Fibroblast of pulmonary artery (primary cell): ENCODE measurements around the gene TMTC1.

ENCODE experiments used
- DNase-seq: peaks from one replicate; pipeline ENCODE4 v3.0.0-alpha.2; 2010; ENCODE audit warnings: low read depth
- H3K4me3 ChIP-seq: replicated peaks from 2 replicates; pipeline ENCODE4 v1.5.1; 2011; ENCODE audit warnings: low read depth, mild to moderate bottlenecking, control low read depth, low read length, moderate library complexity
- TF ChIP-seq, protein P1 (sequence below): IDR thresholded peaks from 2 replicates; pipeline ENCODE4 v1.5.1; 2011; ENCODE audit warnings: mild to moderate bottlenecking, control low read depth, low read length, inconsistent platforms; ENCODE audit errors: missing control alignments

TMTC1 gene

DNA sequence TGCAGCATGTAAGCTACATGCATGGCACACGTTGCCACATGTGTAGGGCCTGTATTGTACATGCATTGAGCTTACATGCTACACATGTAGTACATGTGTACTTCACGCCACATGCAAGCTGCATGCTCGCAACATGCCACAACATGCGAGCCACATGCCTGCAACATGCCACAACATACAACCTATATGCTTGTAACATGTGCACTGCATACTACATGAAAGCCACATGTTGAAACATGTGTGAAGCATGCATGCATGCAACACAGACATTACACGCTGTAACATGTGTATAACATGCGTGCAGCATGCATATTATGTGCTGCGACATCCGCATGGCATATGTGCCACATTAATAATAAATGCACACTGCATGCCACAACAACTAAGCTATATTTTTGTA, 9.1 kb upstream of the TMTC1 start:
- no peak overlapping the region for H3K4me3 ChIP-seq
- TF ChIP-seq, protein P1, sequence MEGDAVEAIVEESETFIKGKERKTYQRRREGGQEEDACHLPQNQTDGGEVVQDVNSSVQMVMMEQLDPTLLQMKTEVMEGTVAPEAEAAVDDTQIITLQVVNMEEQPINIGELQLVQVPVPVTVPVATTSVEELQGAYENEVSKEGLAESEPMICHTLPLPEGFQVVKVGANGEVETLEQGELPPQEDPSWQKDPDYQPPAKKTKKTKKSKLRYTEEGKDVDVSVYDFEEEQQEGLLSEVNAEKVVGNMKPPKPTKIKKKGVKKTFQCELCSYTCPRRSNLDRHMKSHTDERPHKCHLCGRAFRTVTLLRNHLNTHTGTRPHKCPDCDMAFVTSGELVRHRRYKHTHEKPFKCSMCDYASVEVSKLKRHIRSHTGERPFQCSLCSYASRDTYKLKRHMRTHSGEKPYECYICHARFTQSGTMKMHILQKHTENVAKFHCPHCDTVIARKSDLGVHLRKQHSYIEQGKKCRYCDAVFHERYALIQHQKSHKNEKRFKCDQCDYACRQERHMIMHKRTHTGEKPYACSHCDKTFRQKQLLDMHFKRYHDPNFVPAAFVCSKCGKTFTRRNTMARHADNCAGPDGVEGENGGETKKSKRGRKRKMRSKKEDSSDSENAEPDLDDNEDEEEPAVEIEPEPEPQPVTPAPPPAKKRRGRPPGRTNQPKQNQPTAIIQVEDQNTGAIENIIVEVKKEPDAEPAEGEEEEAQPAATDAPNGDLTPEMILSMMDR, result no peak
- no peak for DNase-seq

GRCh38 chr12:29792132-29792531, 8.4 kb upstream of the TMTC1 start:
- no peak for DNase-seq
- TF ChIP-seq, protein P1, result no peak
- H3K4me3 ChIP-seq, result no peak overlapping the region

DNA sequence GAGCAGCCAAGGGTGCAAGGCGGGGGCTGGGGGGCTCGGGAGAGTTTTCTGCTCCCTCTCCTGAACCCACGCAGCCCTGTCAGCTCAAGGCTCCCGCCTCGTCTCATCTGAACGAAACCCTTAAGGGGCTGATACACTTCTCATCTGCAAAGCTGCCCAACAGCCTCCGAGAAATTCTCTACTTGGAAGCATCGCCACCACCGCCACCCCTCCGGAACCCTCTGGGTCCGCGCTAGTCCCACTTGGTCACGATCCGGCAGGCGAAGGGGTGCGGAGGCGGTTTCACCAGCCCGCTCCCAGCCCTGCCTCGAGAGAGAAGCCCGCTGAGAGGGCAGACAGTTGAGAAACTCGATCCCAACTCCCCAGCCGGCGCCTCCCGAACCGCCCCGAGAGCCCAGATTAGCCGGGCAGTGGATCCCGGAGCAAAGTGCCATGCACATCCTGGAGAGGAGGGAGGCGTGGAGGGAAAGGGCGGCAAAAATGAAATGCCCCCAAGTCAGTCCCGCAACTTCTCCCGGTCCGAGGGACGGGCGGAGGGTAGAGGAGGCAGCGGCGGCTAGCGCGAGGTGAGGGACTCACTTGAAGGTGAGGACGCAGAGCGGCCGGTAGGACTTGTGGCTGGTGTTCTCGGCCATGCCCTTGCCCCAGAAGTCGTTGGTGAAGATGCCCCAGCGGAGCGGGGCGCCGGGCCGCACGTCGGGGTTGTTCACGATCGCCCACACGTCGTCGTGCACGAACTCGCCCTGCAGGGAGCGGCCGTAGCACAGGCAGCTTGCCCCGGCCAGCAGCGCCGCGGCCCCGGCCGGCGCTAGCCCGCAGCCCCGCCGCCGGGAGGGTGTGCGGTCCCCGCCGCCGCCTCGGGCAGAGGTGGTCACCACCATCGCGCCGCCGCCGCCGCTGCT, 620 bp downstream of the TMTC1 start:
- H3K4me3 ChIP-seq, result peak overlapping the region; percentile 91
- peak; percentile 49 for DNase-seq
- TF ChIP-seq, protein P1, result no peak

- peak; percentile 75 for DNase-seq
- peak overlapping the region; percentile 91 for H3K4me3 ChIP-seq
- TF ChIP-seq, protein P1, result no peak
Observed at GRCh38 chr12:29782285-29782870, 1.4 kb downstream of the TMTC1 start.

DNA sequence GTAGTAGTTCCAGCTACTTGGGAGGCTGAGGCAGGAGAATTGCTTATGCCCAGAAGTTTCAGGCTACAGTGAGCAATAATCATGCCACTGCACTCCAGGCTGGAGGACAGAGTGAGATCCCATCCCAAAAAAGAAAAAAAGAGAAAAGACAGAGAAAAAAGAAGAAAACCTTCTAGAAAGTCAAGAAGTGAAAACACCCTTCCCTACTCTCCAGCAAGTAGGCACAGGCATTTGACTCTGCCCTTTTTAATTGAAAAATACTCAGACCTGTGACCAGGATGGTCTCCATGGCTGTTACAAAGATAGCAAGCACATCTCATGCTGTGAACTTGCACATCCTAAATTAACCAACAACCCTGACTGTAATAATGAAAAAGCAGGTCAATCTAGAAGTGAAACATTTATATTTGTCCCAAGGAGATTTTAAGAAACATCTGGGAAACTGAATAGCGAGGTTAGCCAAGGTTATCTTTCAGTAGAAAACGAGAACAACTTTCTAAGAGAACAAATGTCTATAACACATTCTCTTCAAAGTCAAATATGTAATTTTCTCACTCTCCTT, 2.0 kb downstream of the TMTC1 start:
- peak overlapping the region; percentile 91 for H3K4me3 ChIP-seq
- TF ChIP-seq, protein P1, result no peak
- no peak for DNase-seq

DNA sequence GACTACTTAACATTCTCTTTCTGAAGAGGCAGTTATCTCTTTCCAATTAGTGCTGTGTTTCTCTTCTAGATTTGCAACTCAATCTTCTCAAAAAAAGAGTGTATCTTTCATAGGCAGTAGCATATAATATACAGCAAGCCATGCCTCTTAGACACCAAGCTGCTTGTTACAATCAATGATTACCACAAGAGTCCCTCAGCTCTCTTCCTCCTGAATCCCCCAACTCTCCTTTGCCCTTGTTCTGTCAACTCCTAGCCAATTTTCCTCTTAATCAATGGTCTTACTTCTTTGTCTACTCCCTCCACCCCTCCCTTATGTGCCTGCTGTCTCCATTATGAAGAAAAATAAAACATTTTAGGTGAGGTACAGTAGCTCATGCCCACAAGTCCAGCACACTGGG, 2.6 kb downstream of the TMTC1 start:
- no peak for DNase-seq
- H3K4me3 ChIP-seq, result peak overlapping the region; percentile 91
- TF ChIP-seq, protein P1, result no peak
